GM18499 (cell line): ENCODE results near the gene TBX5.
"Not testable (repeated sequence)": the region's sequence is repeated elsewhere in the genome, so short reads cannot be mapped to it uniquely, and the experiment has no call there.

Source experiments
- ATAC-seq: cut with Tn5 transposase; IDR thresholded peaks from one replicate; pipeline ENCODE4 v1.9.1; 2021; ENCODE audit warnings: moderate number of reproducible peaks; ENCODE audit not compliant: insufficient read depth, unreplicated experiment

The TBX5 gene

GRCh38 chr12:114393569-114393968 lies 12.4 kb downstream of the TBX5 start:
- no peak for ATAC-seq

DNA sequence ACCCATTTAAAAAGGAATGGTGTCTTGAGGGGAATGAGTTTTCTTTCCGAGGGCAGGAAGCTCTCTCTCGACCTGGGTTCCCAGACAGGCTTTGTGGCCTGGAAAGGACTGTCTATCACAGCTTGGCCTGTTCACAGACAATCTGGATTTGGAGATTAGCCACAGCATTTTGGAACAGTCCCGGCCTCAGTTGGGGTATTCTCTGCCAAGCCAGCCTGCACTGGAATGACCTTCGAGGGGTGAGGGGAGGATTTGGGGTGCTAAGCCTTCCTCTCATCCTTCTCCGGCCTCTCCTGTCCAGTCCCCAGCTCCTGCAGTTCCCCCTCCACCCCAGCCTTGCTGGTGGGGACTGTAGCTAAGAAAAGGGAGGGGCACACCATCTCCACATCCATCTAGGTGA lies 13.0 kb downstream of the TBX5 start:
- no peak for ATAC-seq

DNA sequence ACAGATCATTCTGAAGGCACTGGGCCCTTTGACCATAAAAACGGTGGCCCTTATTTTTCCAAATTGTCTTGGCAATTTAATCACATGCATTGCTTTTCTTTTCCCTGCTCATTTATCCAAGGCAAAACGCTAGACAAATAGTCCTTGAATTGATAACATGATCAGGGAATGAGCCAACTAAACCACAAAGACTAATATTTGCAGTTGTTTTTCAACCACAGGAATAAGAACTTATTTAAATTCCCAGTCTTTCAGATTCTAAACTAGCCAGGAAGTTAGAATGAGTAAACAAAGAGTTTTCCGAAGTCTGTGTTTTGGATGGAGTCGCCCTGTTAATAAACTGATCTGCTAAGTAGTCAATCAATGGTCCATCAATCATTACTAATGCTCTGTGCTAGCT lies 14.9 kb downstream of the TBX5 start:
- ATAC-seq: no peak

DNA sequence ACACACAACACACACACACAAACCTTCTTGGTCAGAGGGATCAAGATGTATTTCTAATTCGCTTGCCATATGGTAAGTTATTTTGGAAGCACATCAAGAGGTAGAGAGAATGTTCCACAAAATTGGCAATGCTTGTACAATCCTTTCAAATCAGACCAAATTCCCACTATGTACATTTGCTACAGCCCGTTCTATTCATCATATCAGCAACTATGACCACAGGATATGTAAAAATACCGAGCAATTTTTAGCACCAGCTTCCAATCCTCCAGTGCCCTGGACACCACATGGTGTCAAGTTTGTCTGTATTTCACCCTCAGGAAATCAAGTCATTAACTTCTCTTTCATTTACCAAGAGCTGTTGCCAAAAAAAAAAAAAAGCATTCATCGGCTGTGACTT lies 21.2 kb downstream of the TBX5 start:
- ATAC-seq: no peak

GRCh38 chr12:114381177-114381576 lies 24.8 kb downstream of the TBX5 start:
- no peak for ATAC-seq

- ATAC-seq: no peak
Observed at GRCh38 chr12:114371733-114372132, 34.2 kb downstream of the TBX5 start.

GRCh38 chr12:114371250-114371649 lies 34.7 kb downstream of the TBX5 start:
- no peak for ATAC-seq

- no peak for ATAC-seq
Observed at GRCh38 chr12:114368685-114369452, 37.1 kb downstream of the TBX5 start.

- ATAC-seq: no peak
Observed at GRCh38 chr12:114361992-114362391, 44.0 kb downstream of the TBX5 start.

DNA sequence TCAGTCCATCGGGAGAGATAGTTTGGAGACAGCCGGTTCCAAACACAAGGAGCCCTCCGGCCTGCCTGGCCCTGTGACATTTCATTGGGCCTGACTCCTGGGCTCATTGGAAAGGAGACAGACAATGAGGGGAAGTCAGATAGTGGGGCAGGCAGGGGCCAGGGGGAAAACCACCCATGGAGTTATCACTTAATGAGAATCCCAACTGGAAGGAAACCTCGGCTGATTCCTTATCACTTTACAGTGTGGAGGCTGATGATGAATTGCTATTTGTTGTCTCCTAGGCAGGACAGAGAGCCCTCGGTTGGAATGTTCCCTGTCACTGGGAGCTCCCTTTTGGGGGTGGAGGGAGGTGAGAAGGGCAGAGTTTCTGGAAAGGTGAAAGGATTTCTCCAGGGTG lies 44.4 kb downstream of the TBX5 start:
- ATAC-seq: no peak

- ATAC-seq: no peak
Observed at GRCh38 chr12:114360485-114360884, 45.5 kb downstream of the TBX5 start.

DNA sequence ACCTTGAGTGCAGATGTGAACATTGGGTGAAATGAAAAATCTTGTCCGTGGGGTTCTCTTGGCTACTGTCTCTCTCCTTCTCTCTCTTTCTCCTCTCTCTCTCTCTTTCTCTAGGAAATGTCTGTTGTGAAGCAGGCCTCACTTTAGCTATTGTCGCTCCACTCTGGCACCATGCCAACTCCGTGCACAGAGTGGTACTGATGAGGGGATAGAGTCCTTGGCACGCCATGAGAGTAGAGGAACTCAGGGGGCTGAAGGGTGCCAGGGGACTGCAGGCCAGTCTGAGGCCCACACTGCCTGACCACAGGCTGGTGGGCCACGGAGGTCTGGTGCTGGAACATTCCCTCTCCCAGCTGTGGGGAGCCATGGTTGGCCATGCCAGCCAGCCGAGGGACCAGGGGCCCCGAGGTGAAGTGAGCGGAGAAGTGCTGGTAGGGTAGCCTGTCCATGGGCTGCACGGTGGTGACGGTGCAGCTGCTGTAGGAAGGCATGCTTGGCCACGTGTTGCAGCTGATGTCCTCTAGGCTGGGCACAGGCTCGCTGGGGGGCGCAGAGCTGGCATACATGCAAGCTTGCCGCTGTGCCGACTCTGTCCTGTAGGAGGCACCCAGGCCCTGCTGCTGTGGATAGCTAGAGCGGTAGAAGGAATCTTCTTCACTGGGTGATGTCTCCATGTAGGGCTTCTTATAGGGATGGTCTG lies 50.4 kb downstream of the TBX5 start:
- ATAC-seq: no peak

GRCh38 chr12:114349239-114349638 lies 56.7 kb downstream of the TBX5 start:
- ATAC-seq: not testable (repeated sequence)

DNA sequence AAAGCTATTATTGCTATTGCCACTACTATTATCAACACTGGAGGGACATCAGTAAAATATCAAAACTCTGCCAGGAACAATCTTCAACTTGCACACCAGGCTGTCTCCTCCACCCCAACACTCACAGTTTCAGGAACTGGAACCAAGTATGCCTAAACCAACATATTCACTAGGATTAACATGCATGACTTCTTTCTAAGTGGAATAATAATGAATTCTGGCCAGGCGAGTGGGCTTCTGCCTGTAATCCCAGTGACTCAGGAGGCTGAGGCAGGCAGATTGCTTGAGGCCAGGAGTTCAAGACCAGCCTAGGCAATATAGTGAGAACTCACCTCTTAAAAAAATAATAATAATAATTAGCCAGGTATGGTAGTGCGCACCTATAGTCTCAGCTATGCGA lies 58.1 kb downstream of the TBX5 start:
- ATAC-seq: no peak

GRCh38 chr12:114344831-114345230 lies 61.1 kb downstream of the TBX5 start:
- no peak for ATAC-seq

GRCh38 chr12:114344303-114344663 lies 61.7 kb downstream of the TBX5 start:
- ATAC-seq: no peak

DNA sequence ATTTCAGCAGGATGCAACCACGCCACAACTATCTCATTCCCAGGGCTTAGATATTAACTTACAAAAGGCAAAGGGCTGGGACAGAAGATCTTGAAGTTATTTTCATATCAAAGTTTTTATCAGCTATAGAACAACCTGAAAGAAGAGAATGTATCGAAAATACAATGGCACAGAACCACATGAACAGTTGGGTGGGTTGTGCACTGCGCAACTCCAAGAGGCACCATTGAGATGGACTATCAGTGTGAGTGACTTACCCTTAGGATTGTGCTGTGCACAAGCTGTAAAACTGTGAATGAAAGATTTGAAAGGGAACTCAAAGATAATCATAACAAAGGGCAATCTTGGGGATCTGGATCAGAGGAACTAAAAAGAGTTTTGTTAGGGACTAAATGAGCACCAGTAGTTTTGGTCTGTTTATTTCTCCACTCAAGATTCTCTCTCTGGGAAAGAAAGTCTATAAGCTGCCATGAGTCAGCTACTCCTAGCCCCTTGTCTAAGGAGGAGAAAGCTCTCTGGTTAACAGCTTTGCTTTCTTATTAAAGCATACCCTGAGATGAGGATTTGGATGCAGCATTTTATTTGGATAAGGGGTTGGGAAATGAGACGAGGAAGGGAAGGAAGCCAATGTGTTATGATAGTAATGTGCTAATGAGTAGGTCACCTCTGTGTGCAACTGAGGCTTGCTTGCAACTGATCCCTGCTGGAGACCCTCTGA lies 62.2 kb downstream of the TBX5 start:
- no peak for ATAC-seq

DNA sequence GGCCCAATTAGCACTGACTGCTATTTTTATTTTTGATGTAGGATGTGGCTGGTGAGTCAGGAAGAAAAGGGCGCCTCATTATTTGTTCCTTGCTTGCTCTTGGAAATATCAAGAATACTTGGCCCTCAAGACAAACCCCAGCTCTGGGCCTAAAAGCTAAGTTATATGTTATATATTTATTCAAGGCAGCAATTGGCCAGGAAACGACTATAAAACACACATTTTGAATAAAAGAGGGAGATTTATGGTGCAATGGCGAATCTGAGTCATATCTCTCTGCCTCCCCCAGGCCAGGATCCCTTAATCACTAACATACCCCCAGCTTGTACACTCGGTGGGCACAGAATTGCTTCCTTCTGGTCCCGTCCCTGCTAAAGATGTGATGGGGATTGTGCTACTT lies 63.3 kb downstream of the TBX5 start:
- ATAC-seq: no peak

DNA sequence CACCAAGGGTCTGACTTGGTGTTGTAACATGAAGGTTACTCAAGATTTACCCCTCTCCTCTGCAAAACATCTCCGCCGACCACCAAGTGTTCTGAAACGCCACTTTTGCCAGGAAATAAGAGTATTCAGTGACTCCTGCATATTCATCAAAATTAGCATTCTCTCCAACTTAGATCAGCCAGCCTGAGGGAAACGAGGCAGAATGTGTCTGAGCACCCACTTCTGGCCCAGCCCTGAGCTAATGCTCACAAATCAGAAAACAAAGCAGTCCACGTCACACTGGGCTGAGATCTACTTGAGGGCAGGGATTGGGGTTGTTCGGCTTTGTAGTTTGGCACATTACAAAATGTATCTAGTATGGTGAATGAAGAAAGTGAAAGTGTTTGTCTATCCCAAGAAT lies 64.3 kb downstream of the TBX5 start:
- no peak for ATAC-seq

GRCh38 chr12:114340231-114340630 lies 65.7 kb downstream of the TBX5 start:
- no peak for ATAC-seq

- ATAC-seq: no peak
Observed at GRCh38 chr12:114339626-114340025, 66.3 kb downstream of the TBX5 start.
